ENCODE measurements around the gene PRKCH.
A peak's percentile ranks its signal among the peaks of the same experiment; 100 is the strongest.

Gene PRKCH

GRCh38 chr14:61368114-61368710, 46.8 kb downstream of the PRKCH start:
- TF ChIP-seq POLR2A (IDR thresholded peaks at IDR 0.05; ENCODE audit: low read depth, low read length), result no peak
- no peak for TF ChIP-seq PAX5 (IDR thresholded peaks at IDR 0.05; ENCODE audit: insufficient read depth, low read length, severe bottlenecking)
- no peak for TF ChIP-seq SPI1 (IDR thresholded peaks at IDR 0.05; ENCODE audit: low read depth, low read length)
- no peak for TF ChIP-seq POLR2AphosphoS5 (IDR thresholded peaks at IDR 0.05; ENCODE audit: low read depth, low read length)
- no peak for TF ChIP-seq POU2F2 (IDR thresholded peaks at IDR 0.05; ENCODE audit: low read depth, low read length)
- no peak for TF ChIP-seq TAF1 (IDR thresholded peaks at IDR 0.05; ENCODE audit: low read depth, low read length)
- FAIRE-seq (no peak), DNase-seq (ENCODE audit: insufficient read length, low spot score) (no peak)

- FAIRE-seq, result no peak
- DNase-seq (ENCODE audit: insufficient read length, low spot score), result no peak
- TF ChIP-seq POLR2A (IDR thresholded peaks at IDR 0.05; ENCODE audit: low read depth, low read length) (no peak), POU2F2 (IDR thresholded peaks at IDR 0.05; ENCODE audit: low read depth, low read length) (no peak), PAX5 (IDR thresholded peaks at IDR 0.05; ENCODE audit: insufficient read depth, low read length, severe bottlenecking) (no peak), POLR2AphosphoS5 (IDR thresholded peaks at IDR 0.05; ENCODE audit: low read depth, low read length) (no peak), SPI1 (IDR thresholded peaks at IDR 0.05; ENCODE audit: low read depth, low read length) (no peak), TAF1 (IDR thresholded peaks at IDR 0.05; ENCODE audit: low read depth, low read length) (no peak)
Observed at GRCh38 chr14:61368781-61369453, 47.5 kb downstream of the PRKCH start.

- TF ChIP-seq TAF1 (IDR thresholded peaks at IDR 0.05; ENCODE audit: low read depth, low read length) (no peak), POLR2AphosphoS5 (IDR thresholded peaks at IDR 0.05; ENCODE audit: low read depth, low read length) (no peak), PAX5 (IDR thresholded peaks at IDR 0.05; ENCODE audit: insufficient read depth, low read length, severe bottlenecking) (no peak), POLR2A (IDR thresholded peaks at IDR 0.05; ENCODE audit: low read depth, low read length) (no peak), POU2F2 (IDR thresholded peaks at IDR 0.05; ENCODE audit: low read depth, low read length) (no peak), SPI1 (IDR thresholded peaks at IDR 0.05; ENCODE audit: low read depth, low read length) (no peak)
- DNase-seq (ENCODE audit: insufficient read length, low spot score), result no peak
- FAIRE-seq, result no peak
Observed at GRCh38 chr14:61369454-61369810, 48.1 kb downstream of the PRKCH start.

GRCh38 chr14:61372379-61372778, 51.0 kb downstream of the PRKCH start:
- DNase-seq (ENCODE audit: insufficient read length, low spot score), result no peak
- TF ChIP-seq POLR2A (IDR thresholded peaks at IDR 0.05; ENCODE audit: low read depth, low read length) (no peak), PAX5 (IDR thresholded peaks at IDR 0.05; ENCODE audit: insufficient read depth, low read length, severe bottlenecking) (no peak), POLR2AphosphoS5 (IDR thresholded peaks at IDR 0.05; ENCODE audit: low read depth, low read length) (no peak), SPI1 (IDR thresholded peaks at IDR 0.05; ENCODE audit: low read depth, low read length) (no peak), TAF1 (IDR thresholded peaks at IDR 0.05; ENCODE audit: low read depth, low read length) (no peak), POU2F2 (IDR thresholded peaks at IDR 0.05; ENCODE audit: low read depth, low read length) (no peak)
- no peak for FAIRE-seq

GRCh38 chr14:61372842-61373555, 51.6 kb downstream of the PRKCH start:
- FAIRE-seq, result peak; percentile 51
- TF ChIP-seq POLR2A (IDR thresholded peaks at IDR 0.05; ENCODE audit: low read depth, low read length) (no peak), PAX5 (IDR thresholded peaks at IDR 0.05; ENCODE audit: insufficient read depth, low read length, severe bottlenecking) (peak; percentile 59), SPI1 (IDR thresholded peaks at IDR 0.05; ENCODE audit: low read depth, low read length) (0 out of 2 replicates have a peak, but pooled peaks have one; percentile 35)
- DNase-seq (ENCODE audit: insufficient read length, low spot score), result no peak

- TF ChIP-seq PAX5 (IDR thresholded peaks at IDR 0.05; ENCODE audit: insufficient read depth, low read length, severe bottlenecking), result no peak
- no peak for TF ChIP-seq SPI1 (IDR thresholded peaks at IDR 0.05; ENCODE audit: low read depth, low read length)
- no peak for TF ChIP-seq POU2F2 (IDR thresholded peaks at IDR 0.05; ENCODE audit: low read depth, low read length)
- TF ChIP-seq TAF1 (IDR thresholded peaks at IDR 0.05; ENCODE audit: low read depth, low read length), result no peak
- TF ChIP-seq POLR2AphosphoS5 (IDR thresholded peaks at IDR 0.05; ENCODE audit: low read depth, low read length), result no peak
- no peak for TF ChIP-seq POLR2A (IDR thresholded peaks at IDR 0.05; ENCODE audit: low read depth, low read length)
- no peak for FAIRE-seq
- no peak for DNase-seq (ENCODE audit: insufficient read length, low spot score)
Observed at GRCh38 chr14:61374284-61374683, 52.9 kb downstream of the PRKCH start.

- no peak for DNase-seq (ENCODE audit: insufficient read length, low spot score)
- TF ChIP-seq POLR2AphosphoS5 (IDR thresholded peaks at IDR 0.05; ENCODE audit: low read depth, low read length) (no peak), SPI1 (IDR thresholded peaks at IDR 0.05; ENCODE audit: low read depth, low read length) (no peak), PAX5 (IDR thresholded peaks at IDR 0.05; ENCODE audit: insufficient read depth, low read length, severe bottlenecking) (no peak), POLR2A (IDR thresholded peaks at IDR 0.05; ENCODE audit: low read depth, low read length) (no peak)
- FAIRE-seq, result no peak
Observed at GRCh38 chr14:61375218-61375617, 53.8 kb downstream of the PRKCH start.

- DNase-seq (ENCODE audit: insufficient read length, low spot score), result no peak
- no peak for TF ChIP-seq POLR2A (IDR thresholded peaks at IDR 0.05; ENCODE audit: low read depth, low read length)
- no peak for TF ChIP-seq TAF1 (IDR thresholded peaks at IDR 0.05; ENCODE audit: low read depth, low read length)
- TF ChIP-seq POU2F2 (IDR thresholded peaks at IDR 0.05; ENCODE audit: low read depth, low read length), result no peak
- no peak for TF ChIP-seq POLR2AphosphoS5 (IDR thresholded peaks at IDR 0.05; ENCODE audit: low read depth, low read length)
- TF ChIP-seq PAX5 (IDR thresholded peaks at IDR 0.05; ENCODE audit: insufficient read depth, low read length, severe bottlenecking), result no peak
- TF ChIP-seq SPI1 (IDR thresholded peaks at IDR 0.05; ENCODE audit: low read depth, low read length), result no peak
- FAIRE-seq, result no peak
Observed at GRCh38 chr14:61376314-61376713, 54.9 kb downstream of the PRKCH start.

- DNase-seq (ENCODE audit: insufficient read length, low spot score), result no peak
- TF ChIP-seq SPI1 (IDR thresholded peaks at IDR 0.05; ENCODE audit: low read depth, low read length) (peak; percentile 17; the same call in 1 of the 2 replicates), PAX5 (IDR thresholded peaks at IDR 0.05; ENCODE audit: insufficient read depth, low read length, severe bottlenecking) (no peak), POU2F2 (IDR thresholded peaks at IDR 0.05; ENCODE audit: low read depth, low read length) (no peak)
- FAIRE-seq, result no peak
Observed at GRCh38 chr14:61377749-61378148, 56.4 kb downstream of the PRKCH start.
